HUDEP-2 (cell line): ENCODE measurements around the gene ACP2.

Experiments
- DNase-seq, 76 experiments: peaks; one replicate each; lab custom pipeline; 2025; ENCODE audit not compliant: unreplicated experiment in 76 of 76; lab: John Stamatoyannopoulos, UW

ACP2 gene

GRCh38 chr11:47244448-47245350 is 3.9 kb downstream of the ACP2 start:
- no peak for DNase-seq

- DNase-seq, result no peak
Measured at GRCh38 chr11:47243454-47243853, 5.2 kb downstream of the ACP2 start.

- no peak for DNase-seq
Measured at GRCh38 chr11:47242596-47243192, 5.9 kb downstream of the ACP2 start.

GRCh38 chr11:47241841-47242301 is 6.7 kb downstream of the ACP2 start:
- DNase-seq, result no peak

GRCh38 chr11:47239852-47240251 is 8.8 kb downstream of the ACP2 start:
- no peak for DNase-seq

- DNase-seq, result peak in 36 of 76 experiments; percentile 4 to 42 (median 20)
Measured at GRCh38 chr11:47236482-47236881, 12.1 kb downstream of the ACP2 start.

- no peak for DNase-seq
Measured at GRCh38 chr11:47235163-47235562, 13.5 kb downstream of the ACP2 start.

GRCh38 chr11:47234669-47235100 is 13.9 kb downstream of the ACP2 start:
- no peak for DNase-seq

- peak in 17 of 76 experiments; percentile 3 to 39 (median 13) for DNase-seq
Measured at GRCh38 chr11:47233989-47234668, 14.5 kb downstream of the ACP2 start.

- no peak for DNase-seq
Measured at GRCh38 chr11:47233051-47233450, 15.6 kb downstream of the ACP2 start.

- DNase-seq, result no peak
Measured at GRCh38 chr11:47229161-47229560, 19.5 kb downstream of the ACP2 start.

GRCh38 chr11:47225552-47226400 is 22.8 kb downstream of the ACP2 start:
- no peak for DNase-seq

GRCh38 chr11:47222696-47223095 is 25.9 kb downstream of the ACP2 start:
- no peak for DNase-seq

GRCh38 chr11:47220401-47220821 is 28.2 kb downstream of the ACP2 start:
- DNase-seq, result no peak

GRCh38 chr11:47216121-47216798 is 32.4 kb downstream of the ACP2 start:
- DNase-seq, result peak in 64 of 76 experiments; percentile 8 to 80 (median 48)

GRCh38 chr11:47215366-47215910 is 33.2 kb downstream of the ACP2 start:
- DNase-seq, result peak in 2 of 76 experiments; percentile 13 to 34

- peak in 74 of 76 experiments; percentile 60 to 94 (median 87) for DNase-seq
Measured at GRCh38 chr11:47213950-47214565, 34.6 kb downstream of the ACP2 start.

- no peak for DNase-seq
Measured at GRCh38 chr11:47212938-47213337, 35.7 kb downstream of the ACP2 start.

- DNase-seq, result no peak
Measured at GRCh38 chr11:47208628-47209027, 40.0 kb downstream of the ACP2 start.
